Retinal pigment epithelial cell (primary cell): ENCODE results near the gene OR2A25.

Experiments used
- DNase-seq: peaks from one replicate; pipeline ENCODE4 v3.0.0-alpha.2; 2010; ENCODE audit warnings: low read depth
- H3K4me3 ChIP-seq: 2 replicates; pipeline ENCODE4 v1.5.1; 2011; ENCODE audit warnings: mild to moderate bottlenecking, low read length, control low read depth, moderate library complexity
- TF ChIP-seq, protein P1 (sequence below): conservative IDR thresholded peaks from 2 replicates; pipeline ENCODE4 v1.5.1; 2011; ENCODE audit warnings: low read depth, low read length, control low read depth, inconsistent platforms

The OR2A25 gene, protein sequence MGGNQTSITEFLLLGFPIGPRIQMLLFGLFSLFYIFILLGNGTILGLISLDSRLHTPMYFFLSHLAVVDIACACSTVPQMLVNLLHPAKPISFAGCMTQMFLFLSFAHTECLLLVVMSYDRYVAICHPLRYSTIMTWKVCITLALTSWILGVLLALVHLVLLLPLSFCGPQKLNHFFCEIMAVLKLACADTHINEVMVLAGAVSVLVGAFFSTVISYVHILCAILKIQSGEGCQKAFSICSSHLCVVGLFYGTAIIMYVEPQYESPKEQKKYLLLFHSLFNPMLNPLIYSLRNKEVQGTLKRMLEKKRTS

DNA sequence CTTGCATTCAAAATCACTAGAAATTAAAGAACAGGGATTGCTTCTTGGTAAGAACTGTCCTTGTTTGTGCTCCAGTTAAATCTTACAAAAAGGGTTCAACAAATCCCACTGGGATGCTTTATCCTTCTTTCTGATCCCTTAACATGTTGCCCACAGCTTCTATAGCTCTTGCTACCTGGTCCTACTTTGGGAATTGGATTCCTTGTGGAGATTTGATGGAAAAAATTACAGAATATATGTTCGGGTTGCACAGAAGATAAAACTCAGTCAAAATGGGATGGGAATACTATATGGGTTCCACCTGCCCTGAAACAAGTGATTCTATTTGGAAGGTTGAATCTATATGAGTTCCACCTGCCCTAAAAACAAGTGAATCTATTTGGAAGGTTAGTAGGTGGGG lies at the start of gene OR2A25:
Gene OR2A25, plus strand, starts transcription at position 301 of the 400 bp plus-strand sequence. CDS start 4,409 bp downstream, outside the sequence.
- DNase-seq = no peak
- TF ChIP-seq, protein P1, sequence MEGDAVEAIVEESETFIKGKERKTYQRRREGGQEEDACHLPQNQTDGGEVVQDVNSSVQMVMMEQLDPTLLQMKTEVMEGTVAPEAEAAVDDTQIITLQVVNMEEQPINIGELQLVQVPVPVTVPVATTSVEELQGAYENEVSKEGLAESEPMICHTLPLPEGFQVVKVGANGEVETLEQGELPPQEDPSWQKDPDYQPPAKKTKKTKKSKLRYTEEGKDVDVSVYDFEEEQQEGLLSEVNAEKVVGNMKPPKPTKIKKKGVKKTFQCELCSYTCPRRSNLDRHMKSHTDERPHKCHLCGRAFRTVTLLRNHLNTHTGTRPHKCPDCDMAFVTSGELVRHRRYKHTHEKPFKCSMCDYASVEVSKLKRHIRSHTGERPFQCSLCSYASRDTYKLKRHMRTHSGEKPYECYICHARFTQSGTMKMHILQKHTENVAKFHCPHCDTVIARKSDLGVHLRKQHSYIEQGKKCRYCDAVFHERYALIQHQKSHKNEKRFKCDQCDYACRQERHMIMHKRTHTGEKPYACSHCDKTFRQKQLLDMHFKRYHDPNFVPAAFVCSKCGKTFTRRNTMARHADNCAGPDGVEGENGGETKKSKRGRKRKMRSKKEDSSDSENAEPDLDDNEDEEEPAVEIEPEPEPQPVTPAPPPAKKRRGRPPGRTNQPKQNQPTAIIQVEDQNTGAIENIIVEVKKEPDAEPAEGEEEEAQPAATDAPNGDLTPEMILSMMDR = no peak
- no peak within 1 kb of the TSS for H3K4me3 ChIP-seq

DNA sequence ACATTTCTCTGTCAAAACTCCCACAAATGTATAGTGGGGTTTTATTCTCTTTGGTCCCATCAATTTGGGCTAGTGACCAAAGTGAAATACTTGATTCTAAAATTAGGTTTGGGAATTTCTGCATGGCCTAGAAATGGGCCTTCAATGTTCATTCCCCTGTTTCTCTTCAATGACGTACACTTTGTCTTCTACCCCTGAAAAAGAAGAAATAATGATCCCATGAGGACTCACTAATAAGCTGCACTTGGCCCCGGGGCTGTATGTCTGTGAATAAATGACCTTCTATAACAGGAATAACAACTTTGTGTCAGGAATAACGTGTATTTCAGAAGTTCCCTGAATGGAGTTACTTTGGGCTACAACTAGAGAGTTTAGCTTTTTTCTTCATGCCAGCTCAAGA lies 49.3 kb upstream of the OR2A25 start:
- TF ChIP-seq, protein P1 = no peak
- H3K4me3 ChIP-seq = no peak overlapping the region
- DNase-seq = no peak

DNA sequence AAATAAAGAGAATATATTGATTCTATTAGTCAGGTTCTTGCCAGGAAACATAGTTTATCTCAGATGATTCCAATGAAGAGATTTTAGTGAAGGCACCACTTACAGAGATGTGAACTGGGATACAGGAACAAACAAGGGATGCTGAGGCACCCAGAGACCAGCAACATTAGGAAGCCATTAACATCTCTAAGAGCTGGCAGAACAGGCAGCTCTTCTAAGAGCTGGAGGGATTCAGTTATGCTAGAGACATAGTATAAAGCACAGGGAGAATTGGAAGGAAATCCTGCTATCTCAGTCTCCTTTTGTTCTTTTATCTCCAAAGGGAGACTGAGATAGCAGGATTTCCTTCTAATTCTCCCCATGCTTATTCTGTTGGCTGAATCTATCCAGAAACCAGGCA lies 47.4 kb upstream of the OR2A25 start:
- TF ChIP-seq, protein P1 = no peak
- DNase-seq = no peak
- H3K4me3 ChIP-seq = no peak overlapping the region

GRCh38 chr7:144023171-144023827 lies 46.3 kb upstream of the OR2A25 start:
- no peak overlapping the region for H3K4me3 ChIP-seq
- DNase-seq = no peak
- TF ChIP-seq, protein P1 = no peak

DNA sequence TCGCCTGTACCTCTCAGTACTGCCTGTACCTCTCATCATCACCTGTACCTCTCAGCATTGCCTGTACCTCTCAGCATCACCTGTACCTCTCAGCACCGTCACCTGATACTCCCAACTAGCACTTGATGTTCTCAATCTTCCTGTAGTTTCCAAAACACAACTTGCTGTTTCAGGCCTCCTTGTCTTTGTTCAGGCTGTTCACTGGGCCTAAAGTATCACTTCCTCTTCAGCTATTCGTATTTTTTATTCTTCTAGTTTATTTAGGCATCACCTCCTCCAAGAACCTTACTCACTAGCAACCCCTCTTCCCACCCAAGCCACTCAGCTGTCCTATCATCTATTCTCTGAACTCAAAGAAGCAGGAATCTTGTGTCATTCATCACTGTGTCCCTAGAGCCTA lies 45.4 kb upstream of the OR2A25 start:
- TF ChIP-seq, protein P1 = no peak
- no peak overlapping the region for H3K4me3 ChIP-seq
- DNase-seq = no peak

- TF ChIP-seq, protein P1 = no peak
- H3K4me3 ChIP-seq = no peak overlapping the region
- no peak for DNase-seq
These were observed 43.3 kb upstream of the OR2A25 start for GRCh38 chr7:144026203-144026883.
